ENCODE measurements around the gene MYO6. TPM values are rescaled to one million over a fixed set of nuclear protein-coding genes. Genes with fewer than 3 reads are reported as not detected.

Gene MYO6
- total RNA-seq, 1 donor from 2014 or later, result 34.4 TPM

DNA sequence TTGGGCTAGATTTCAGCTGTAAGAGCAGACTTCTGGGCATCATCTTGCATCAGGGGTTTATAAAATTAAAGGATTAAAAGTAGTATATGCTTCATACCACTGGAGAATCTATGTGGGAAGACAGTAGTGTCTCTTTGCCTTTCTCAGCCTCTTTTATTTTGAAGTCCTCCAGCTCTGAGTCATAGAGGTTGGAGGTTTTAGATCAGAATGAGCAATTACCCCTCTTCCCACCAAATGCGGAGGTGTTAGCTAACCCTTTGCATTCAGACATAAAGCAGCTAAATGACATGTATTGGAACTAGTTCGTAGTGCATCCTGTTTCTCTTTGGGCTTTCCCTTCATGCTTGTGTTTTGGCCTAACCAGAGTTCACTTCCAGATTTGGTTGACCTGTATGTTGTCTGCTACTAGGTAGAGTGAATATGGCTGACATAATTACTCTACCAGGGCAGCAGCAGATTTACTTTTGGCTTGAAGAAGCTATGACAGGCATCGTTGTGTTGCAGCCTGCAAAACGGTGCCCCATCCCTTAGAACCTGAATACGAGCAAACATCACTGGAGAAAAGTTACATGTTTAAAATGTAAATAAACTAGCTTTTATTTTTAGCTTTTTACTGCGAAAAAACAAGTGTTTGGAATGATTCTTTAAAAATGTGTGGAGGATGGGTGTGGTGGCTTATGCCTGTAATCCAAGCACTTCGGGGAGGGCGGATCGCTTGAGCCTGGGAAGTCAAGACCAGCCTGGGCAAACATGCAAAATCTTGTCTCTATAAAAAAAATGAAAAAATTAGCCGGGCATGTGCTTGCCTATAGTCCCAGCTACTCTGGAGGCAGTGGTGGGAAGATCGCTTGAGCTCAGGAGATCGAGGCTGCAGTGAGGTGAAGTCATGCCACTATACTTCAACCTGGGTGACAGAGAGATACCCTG is 82.2 kb downstream of the MYO6 start:
- DNase-seq, result no peak

DNA sequence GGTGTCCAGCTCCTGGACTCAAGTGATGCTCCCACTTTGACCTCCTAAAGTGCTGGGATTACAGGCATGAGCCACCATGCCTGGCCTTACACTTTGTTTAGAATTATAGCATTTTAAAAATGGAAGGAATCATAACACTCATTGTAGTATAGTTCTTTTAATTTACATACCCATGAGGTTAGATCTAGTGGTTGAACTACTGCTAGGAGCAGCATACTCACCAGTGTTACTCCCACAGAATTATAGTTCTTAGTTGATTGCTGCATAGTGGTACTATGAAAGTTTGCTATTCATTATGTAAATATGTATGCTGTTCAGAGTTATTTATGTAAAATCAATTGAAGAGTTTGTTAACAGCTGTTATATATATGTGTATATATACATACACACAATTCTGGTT is 85.4 kb downstream of the MYO6 start:
- DNase-seq, result no peak

DNA sequence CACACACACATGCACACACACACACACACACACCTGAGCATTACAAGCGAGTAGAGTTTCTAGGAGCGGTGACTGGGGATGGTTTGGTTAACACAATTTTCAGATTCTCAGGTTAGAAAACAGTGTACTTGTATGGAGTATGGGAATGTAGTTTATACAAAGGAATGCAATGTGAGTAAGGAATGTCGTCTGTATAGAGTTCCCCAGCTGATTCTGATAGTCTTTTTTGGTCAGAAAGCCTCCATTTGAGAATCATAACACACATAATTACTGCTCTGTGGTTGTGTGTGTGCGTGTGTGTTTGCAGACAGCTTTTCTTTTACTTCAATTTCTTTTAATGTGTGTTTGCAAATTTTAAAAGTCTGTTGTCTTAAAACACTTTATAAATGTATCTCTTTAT is 93.2 kb downstream of the MYO6 start:
- DNase-seq, result peak; percentile 30

DNA sequence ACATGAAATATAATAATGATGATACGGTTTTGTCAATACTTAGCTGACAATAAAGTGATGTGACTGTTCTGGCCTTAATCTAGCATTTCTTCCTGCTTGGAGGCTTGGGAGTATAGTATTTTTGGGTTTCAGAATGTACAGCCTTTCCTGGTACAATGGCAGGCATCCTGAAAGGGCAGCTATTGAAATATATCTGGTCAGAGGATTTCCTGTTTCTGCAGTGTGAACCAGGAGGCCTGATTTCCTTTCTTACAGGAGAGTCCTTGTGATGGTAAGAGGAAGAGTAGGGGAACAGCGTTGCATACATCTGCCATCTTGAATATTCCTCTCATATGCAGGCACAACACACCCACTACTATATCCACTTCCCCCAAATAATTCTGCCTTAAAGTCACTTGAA is 93.7 kb downstream of the MYO6 start:
- peak; percentile 90 for DNase-seq

DNA sequence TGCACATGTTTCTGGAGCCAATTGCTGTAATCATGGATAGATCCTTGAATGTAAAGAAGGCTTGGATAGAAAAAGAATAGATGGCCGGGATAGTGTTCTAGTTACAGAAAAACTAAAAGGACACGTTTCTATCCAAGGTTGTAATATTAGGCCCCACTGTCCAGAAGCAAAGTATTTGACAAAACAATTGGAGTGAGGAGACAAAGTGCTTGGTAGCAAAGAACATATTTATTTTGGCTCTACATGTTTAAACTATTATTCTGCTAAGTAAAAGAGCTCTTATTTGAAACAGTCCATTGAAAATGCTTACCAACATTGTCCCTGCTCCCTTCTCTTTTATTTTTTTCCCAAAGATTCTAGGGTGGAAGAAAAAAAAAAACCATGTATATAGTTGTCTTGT is 94.4 kb downstream of the MYO6 start:
- DNase-seq, result no peak

DNA sequence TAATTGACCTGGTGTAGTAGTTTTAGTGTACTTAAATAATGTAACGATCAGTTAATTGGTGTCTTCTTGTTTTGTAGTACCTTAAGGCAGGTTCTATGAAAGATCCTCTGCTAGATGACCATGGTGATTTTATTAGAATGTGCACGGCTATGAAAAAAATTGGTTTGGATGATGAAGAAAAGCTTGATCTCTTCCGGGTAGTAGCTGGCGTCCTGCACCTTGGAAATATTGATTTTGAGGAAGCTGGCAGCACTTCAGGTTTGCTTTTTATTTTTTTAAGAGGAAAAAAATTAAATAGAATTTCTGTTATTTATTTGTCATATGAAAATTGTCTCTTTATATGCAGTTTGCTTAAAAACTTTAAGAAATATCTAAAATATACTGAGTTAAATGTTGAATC is 99.2 kb downstream of the MYO6 start:
- no peak for DNase-seq

DNA sequence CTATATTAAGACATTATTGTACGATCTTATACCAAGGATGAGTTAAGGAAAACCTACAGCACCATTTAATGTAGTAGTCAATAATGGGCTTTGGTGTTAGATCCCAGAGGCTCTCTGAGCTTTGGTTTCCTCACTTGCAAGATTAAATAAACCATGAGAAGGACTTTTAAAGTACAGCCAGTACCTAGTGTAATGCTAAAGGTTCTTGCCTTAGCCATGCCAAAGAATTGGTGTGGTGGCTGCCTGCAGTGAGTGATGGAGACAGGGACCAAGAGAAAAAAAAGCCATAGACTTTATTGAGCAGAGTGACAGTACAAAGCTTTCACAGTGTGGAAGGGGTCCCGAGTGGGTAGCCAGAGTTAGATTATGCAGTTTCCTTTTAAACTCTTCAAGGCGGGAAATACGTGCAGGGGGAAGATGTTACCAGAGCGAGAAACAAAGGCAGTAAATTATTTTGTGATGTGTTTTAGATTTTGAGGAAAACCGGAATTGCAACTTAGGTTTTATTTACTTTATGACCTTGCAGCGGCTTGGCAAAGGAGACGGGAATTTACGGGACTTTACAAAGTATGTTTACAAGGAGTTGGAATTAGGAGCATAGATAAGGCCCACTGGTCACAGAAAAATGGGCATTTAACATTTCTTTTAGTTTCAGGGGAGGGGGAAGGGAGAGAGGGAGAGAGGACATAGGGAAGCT is 100.4 kb downstream of the MYO6 start:
- peak; percentile 17 for DNase-seq

DNA sequence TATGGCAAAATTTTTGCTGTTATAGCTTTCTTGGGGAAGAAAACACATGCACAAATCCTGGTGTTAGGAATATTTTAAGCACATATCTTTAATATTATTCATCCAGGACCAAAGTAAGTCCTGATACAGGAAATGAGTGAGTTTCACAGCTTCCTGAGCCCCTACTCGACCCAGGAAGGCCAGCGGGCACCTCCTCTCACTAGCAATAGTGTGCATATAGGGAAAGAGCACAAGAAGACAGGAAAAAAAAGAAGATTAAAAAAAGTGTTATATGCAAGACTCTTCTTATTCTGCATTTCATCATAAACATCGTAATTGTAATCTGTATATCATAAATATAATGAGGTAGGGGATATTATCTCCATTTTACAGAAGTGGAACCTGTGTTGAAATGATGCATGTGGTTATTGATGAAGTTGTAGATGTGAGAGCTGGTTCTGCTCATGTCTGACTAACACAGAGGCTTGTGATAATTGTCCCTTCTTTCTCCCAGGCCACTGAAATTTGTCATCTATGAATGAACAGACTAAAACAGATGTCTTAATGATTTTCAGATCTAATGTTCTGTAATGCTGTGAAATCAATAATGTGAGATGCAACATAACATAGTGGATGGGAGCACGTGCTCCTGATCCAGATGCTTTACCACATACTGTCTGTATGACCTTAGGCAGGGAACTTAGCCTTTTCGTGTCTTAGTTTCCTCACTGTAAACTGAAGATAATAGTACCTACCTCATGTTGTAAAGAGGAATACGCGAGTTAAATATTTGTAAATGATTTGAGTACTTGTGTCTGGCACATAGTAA is 101.2 kb downstream of the MYO6 start:
- DNase-seq, result peak; percentile 45

DNA sequence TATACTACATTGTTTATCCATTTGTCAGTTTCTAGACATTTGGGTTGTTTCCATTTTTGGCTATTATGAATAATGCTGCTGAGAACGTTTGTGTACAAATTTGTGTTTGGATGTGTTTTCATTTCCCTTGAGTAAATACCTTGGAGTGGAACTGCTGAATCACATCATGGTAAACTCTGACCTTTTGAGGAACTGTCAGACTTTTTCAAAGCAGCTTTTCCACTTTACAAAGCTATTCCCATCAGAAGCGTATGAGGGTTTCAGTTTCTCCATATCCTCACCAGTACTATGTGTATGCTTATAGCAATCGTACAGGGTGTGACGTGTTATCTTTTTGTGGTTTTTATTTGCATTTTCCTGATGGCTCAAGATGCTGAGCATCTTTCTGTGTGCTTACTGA is 103.7 kb downstream of the MYO6 start:
- DNase-seq, result peak; percentile 65

DNA sequence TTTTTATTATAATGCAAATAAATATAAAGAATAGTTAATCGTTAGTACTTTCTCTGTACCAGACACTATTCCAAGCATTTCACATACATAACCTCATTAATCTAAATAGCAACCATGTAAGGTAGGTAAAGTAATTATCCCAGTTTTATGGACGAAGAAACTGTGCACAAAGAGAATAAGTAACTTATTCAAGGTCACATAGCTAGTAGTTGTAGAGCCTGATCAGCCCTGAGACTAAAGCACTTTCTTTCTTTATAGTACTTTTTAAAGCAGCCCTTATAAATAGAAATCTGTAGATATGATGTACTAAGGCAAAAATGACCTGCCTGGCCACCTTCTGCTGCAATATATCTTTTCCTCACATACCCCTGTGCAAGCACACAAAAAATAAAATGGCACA is 104.8 kb downstream of the MYO6 start:
- no peak for DNase-seq

DNA sequence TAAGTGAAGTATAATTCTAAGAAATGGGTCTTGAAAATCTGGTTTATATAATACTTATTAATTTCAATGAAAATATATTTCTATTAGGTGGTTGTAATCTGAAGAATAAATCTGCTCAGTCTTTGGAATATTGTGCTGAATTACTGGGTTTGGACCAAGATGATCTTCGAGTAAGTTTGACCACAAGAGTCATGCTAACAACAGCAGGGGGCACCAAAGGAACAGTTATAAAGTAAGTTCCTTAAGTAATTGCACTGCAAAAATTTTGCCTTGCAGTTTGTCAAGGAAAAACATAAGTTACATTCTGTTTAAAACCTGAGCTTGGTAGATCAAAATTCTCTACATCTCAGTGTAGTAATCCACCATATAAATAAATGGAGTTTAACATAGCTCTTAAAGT is 106.0 kb downstream of the MYO6 start:
- peak; percentile 76 for DNase-seq

DNA sequence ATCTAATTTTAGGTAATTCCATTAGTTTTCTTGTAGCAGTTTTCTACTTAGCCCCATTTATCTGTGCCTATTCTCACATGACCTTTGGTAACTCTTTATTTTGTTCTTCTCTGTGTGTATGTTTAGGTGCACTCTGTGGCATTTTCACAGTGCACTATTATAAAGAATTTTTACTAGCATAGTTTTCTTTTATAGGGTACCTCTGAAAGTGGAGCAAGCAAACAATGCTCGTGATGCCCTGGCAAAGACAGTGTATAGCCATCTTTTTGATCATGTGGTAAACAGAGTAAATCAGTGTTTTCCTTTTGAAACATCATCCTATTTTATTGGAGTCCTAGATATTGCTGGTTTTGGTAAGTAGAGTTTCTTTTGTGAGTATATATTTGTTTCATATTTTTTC is 107.9 kb downstream of the MYO6 start:
- DNase-seq, result no peak

DNA sequence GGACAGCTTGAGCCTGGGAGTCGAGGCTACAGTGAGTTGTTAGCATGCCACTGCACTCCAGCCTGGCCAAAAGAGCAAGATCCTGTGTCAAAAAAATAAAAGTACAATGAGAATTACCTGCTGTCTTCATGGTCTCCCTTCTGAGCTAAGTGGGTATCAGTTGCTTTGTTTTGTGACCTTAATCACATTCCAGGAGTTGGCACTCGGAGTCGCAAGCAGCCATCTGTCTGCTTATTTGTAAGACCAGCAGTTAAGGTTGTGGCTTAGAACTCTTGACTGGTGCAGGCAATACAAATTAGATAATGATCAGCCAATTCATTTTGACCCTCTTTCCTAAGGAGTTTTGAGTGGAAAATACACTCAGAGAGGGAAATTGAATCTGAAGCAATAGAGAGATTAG is 114.0 kb downstream of the MYO6 start:
- no peak for DNase-seq

DNA sequence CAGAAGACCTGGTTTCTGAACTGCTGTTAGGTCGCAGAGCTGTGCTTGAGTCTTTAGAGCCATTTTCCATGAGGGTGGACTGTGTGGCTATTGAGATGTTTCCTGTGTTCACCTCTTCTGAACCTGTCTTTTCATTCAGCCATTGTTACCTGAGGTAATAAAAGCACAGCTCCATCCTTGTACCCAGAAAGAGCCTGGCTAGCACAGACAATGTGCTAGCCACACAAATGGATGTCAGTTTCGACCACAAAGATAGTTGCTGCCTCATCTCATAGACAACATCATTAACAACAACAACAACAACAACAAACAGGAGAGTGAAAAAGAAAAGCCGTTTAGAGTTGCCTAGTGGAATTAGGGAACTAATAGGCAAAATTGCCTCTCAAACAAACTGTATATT is 114.7 kb downstream of the MYO6 start:
- no peak for DNase-seq

DNA sequence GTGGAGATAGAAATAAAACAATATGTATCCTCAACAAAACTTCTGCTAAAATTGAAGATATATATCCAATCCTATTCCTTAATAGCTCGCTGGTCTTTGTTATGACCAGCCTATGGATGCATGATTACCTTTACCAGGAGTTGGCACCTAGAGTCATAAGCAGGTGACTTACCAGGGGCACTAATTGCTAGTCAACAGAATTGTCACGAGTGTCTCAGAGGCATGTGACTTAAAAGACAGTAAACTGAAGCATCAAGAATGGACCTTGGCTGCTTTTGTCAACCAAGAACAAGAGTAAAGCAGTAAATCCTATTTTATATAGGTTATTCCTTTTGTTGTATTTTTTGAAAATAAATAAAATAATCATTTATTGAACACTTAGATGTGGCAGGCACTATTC is 115.4 kb downstream of the MYO6 start:
- DNase-seq, result no peak

DNA sequence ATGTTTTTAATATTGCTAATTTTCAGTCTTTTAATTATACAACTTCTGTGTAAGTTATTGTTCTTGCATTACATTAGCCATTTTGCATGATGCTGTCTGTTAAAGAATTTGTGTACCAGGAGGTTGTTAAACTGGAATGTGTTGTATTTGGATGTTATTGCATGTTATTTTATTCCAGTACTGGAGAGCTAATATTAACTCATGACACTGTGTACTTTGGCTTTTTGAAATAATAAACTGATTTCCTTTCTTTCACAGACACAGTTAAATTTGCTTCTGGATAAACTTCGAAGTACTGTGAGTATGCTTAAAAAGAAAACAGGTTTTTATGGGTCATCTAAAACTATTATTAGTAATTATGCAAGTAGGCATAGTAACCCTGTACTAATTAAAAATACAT is 121.3 kb downstream of the MYO6 start:
- DNase-seq, result no peak

DNA sequence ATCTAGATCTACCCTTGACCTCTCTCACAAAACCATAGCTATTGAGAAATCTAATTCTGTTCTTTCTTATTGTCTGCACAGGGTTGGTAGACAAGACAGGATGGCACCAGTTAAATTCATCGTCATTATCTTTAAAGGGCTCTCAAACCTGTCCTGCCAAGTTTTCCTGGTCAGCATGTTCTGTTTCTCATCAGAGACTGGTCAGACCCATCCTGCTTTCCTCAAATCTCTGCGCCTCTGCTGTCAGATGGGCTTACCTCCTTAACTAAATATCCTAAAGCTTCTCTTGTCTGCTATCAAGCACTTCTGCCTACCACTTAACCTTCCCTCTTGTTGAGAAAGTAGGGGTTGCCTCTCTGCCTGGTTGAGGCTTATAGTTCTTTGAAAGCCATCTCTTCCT is 125.2 kb downstream of the MYO6 start:
- DNase-seq, result no peak

DNA sequence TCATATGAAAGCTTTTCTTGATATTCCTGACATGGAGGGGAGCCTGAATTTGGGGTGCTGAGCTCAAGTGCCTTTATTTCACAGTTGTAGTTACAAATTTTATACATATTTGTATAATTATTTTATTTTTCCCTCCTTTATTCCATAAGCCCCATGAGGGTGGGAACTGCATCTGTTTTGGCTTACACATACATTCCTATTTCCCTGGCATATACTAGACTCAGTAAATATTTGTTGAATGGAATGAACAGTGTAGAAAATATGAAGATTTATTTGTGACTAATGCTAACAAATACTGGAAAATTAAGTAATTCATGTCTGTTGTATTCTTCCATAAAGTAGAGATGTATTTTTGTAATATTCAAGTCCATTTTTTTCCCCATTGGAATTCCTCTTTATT is 127.1 kb downstream of the MYO6 start:
- DNase-seq, result no peak

DNA sequence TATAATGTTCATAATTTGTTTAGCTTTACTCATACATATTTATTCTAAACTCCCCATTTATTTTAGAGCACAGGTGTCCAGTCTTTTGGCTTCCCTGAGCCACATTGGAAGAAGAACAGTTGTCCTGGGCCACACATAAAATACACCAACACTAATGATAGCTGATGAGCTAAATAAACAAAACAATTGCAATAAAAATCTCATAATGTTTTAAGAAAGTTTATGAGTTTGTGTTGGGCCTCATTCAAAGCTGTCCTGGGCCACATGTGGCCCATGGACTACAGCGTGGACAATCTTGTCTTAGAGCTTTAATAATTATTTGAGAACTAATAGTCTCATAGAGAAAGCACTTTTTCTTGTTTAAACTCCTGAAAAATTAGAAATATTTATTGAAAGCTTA is 131.3 kb downstream of the MYO6 start:
- no peak for DNase-seq

DNA sequence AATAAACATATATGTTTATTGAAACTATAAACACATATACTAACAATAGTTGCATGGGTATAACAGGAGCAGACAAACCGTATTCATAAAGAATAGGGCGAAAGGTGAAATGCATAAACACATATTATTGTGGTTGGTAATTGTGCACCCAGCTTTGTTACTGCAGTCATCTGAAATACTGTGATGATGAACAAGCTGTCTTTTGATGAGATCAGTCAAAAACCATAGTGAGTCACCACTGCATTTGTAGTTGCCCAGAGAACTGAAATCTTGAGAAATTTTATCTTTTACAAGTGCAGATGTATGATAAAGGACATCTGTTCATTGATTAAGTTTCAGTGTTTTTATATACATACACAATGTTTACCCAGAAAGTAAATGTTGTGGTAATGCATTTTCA is 133.7 kb downstream of the MYO6 start:
- DNase-seq, result peak; percentile 20

DNA sequence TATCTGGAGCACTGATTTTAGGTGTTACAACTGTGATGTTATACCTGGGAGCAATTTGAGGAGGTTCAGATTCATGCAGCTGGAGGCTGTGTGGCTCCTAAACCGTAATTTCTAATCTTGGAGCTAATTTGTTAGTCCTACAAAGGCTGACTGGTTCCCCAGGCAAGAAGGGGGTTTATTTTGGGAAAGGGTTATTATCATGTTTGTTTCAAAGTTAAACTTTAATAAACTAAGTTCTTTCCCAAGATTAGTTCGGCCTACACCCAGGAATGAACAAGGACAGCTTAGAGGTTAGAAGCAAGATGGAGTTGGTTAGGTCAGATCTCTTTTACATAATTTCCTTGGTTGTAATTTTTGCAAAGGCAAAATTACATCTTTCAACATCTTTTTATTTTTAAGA is 135.8 kb downstream of the MYO6 start:
- no peak for DNase-seq

DNA sequence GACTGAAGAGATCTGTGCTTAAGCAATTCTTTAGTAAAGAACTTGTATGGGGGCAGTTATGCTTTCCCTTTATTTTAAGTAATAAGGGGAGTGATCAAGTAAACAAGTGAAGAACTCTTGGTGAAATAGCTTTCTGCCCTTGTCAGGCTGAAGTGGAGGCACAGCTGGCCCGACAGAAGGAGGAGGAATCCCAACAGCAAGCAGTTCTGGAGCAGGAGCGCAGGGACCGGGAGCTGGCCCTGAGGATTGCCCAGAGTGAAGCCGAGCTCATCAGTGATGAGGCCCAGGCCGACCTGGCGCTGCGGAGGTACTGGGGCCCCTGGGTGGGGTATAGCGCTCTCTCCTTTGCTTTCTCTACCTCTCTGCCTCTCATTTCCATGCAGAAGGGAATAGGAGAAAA is 143.3 kb downstream of the MYO6 start:
- DNase-seq, result no peak

DNA sequence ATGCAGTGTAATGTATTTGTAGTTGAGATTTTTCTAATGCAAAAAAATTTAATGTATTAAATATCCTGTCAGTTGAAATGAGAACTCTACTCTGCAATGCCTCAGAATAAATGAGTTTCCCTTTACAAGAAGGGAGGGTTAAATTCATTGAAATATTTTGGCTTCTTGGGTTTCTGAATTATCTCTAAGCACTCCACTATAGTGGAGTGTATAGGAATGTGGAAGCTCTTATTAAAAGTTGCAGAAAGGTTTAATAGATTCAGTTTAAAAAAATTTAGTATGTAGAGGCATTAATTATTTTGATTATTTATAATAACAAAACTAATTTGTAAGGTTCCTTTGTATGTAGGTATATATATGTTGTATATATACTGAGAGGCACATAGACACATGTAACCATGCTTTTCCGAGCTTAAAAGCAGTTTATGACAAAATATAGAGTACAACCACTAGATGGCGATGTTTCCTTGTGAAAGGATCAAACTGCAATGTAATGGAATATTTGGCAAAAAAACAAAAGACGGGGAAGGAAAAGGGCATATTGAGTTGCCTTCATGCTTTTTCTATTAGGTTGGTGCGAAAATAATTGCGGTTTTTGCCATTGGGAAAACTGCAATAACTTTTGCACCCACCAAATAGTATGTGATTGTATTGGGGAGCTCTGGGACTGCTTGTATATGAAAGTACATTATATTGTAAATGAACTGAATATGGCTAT is 144.2 kb downstream of the MYO6 start:
- peak; percentile 87 for DNase-seq
